ENCODE measurements around the gene ALDH1A3.

The ALDH1A3 gene

GRCh38 chr15:100909565-100909964 lies 29.9 kb downstream of the ALDH1A3 start:
- ATAC-seq: no peak
- TF ChIP-seq PPARA (CRISPR knock-in tag; IDR thresholded peaks at IDR 0.05; ENCODE audit: borderline replicate concordance) (no peak), ZFP3 (CRISPR knock-in tag; IDR thresholded peaks at IDR 0.05) (no peak), ISL1 (CRISPR knock-in tag; IDR thresholded peaks at IDR 0.05) (no peak), BACH2 (CRISPR knock-in tag; IDR thresholded peaks at IDR 0.05; ENCODE audit: borderline replicate concordance) (no peak)

GRCh38 chr15:100909989-100910955 lies 30.6 kb downstream of the ALDH1A3 start:
- ATAC-seq: peak; percentile 20; the same call in 1 of the 3 replicates
- no peak for TF ChIP-seq OSR1 (CRISPR knock-in tag; IDR thresholded peaks at IDR 0.05)

- no peak for ATAC-seq
- no peak for TF ChIP-seq RARB (CRISPR knock-in tag; IDR thresholded peaks at IDR 0.05)
- TF ChIP-seq ESRRG (CRISPR knock-in tag; IDR thresholded peaks at IDR 0.05): no peak
- no peak for TF ChIP-seq ZNF70 (CRISPR knock-in tag; IDR thresholded peaks at IDR 0.05)
- TF ChIP-seq CSDC2 (CRISPR knock-in tag; IDR thresholded peaks at IDR 0.05): no peak
- TF ChIP-seq GLIS3 (CRISPR knock-in tag; IDR thresholded peaks at IDR 0.05): no peak
- TF ChIP-seq ZFP30 (CRISPR knock-in tag; IDR thresholded peaks at IDR 0.05): no peak
- TF ChIP-seq ZNF565 (CRISPR knock-in tag; conservative IDR thresholded peaks at IDR 0.05; ENCODE audit: low read depth): no peak
- TF ChIP-seq ARNTL (CRISPR knock-in tag; IDR thresholded peaks at IDR 0.05; ENCODE audit: borderline replicate concordance, low read depth): no peak
Observed at GRCh38 chr15:100911086-100911485, 31.5 kb downstream of the ALDH1A3 start.

GRCh38 chr15:100913961-100914360 lies 34.3 kb downstream of the ALDH1A3 start:
- ATAC-seq: no peak
- TF ChIP-seq BACH2 (CRISPR knock-in tag; IDR thresholded peaks at IDR 0.05; ENCODE audit: borderline replicate concordance) (no peak), ISL1 (CRISPR knock-in tag; IDR thresholded peaks at IDR 0.05) (no peak)

- no peak for ATAC-seq
- TF ChIP-seq SNAI2 (CRISPR knock-in tag; IDR thresholded peaks at IDR 0.05) (no peak), ISL1 (CRISPR knock-in tag; IDR thresholded peaks at IDR 0.05) (no peak), ZNF70 (CRISPR knock-in tag; IDR thresholded peaks at IDR 0.05) (no peak), RARB (CRISPR knock-in tag; IDR thresholded peaks at IDR 0.05) (no peak), ESRRG (CRISPR knock-in tag; IDR thresholded peaks at IDR 0.05) (no peak), OSR1 (CRISPR knock-in tag; IDR thresholded peaks at IDR 0.05) (no peak), BACH2 (CRISPR knock-in tag; IDR thresholded peaks at IDR 0.05; ENCODE audit: borderline replicate concordance) (no peak), PATZ1 (CRISPR knock-in tag; IDR thresholded peaks at IDR 0.05; ENCODE audit: borderline replicate concordance) (no peak), TSHZ2 (CRISPR knock-in tag; IDR thresholded peaks at IDR 0.05) (no peak), PPARA (CRISPR knock-in tag; IDR thresholded peaks at IDR 0.05; ENCODE audit: borderline replicate concordance) (no peak), TOX (CRISPR knock-in tag; IDR thresholded peaks at IDR 0.05; ENCODE audit: borderline replicate concordance) (no peak), CREB5 (CRISPR knock-in tag; IDR thresholded peaks at IDR 0.05; ENCODE audit: low read depth) (no peak), ZNF8 (CRISPR knock-in tag; IDR thresholded peaks at IDR 0.05) (no peak), CSRNP3 (CRISPR knock-in tag; IDR thresholded peaks at IDR 0.05) (no peak), ZNF565 (CRISPR knock-in tag; conservative IDR thresholded peaks at IDR 0.05; ENCODE audit: low read depth) (no peak), TCF4 (CRISPR knock-in tag; IDR thresholded peaks at IDR 0.05; ENCODE audit: borderline replicate concordance) (no peak), ZC3H10 (CRISPR knock-in tag; IDR thresholded peaks at IDR 0.05) (no peak), ARNTL (CRISPR knock-in tag; IDR thresholded peaks at IDR 0.05; ENCODE audit: borderline replicate concordance, low read depth) (no peak), CSDC2 (CRISPR knock-in tag; IDR thresholded peaks at IDR 0.05) (no peak)
Observed at GRCh38 chr15:100914876-100915275, 35.2 kb downstream of the ALDH1A3 start.
